Measurements from ENCODE around the gene ANXA6.

The ANXA6 gene

DNA sequence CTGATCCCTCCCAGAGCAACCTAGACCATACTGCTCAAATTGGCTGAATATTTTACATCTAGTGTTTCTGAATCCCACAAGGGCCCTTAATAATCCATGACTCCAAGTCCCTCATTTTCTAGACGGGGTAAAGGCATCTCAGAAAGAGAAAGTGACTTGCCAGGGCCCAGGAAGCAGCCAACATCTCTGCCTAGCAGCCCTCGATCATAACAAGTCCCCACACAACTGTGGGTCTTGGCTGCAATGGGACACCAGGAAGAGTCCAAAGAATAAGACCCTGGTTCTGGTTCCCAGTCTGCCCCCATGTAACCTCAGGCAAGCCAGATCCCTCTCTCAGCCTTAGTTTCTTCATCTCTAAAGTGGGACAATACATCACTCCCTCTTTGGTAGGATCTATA is 6.3 kb downstream of the ANXA6 start:
- no peak overlapping the region for H3K27ac ChIP-seq
- TF ChIP-seq, protein P1, sequence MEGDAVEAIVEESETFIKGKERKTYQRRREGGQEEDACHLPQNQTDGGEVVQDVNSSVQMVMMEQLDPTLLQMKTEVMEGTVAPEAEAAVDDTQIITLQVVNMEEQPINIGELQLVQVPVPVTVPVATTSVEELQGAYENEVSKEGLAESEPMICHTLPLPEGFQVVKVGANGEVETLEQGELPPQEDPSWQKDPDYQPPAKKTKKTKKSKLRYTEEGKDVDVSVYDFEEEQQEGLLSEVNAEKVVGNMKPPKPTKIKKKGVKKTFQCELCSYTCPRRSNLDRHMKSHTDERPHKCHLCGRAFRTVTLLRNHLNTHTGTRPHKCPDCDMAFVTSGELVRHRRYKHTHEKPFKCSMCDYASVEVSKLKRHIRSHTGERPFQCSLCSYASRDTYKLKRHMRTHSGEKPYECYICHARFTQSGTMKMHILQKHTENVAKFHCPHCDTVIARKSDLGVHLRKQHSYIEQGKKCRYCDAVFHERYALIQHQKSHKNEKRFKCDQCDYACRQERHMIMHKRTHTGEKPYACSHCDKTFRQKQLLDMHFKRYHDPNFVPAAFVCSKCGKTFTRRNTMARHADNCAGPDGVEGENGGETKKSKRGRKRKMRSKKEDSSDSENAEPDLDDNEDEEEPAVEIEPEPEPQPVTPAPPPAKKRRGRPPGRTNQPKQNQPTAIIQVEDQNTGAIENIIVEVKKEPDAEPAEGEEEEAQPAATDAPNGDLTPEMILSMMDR (conservative IDR thresholded peaks at IDR 0.05): no peak

GRCh38 chr5:151150471-151151262 is 6.9 kb downstream of the ANXA6 start:
- TF ChIP-seq, protein P1 (conservative IDR thresholded peaks at IDR 0.05): no peak
- no peak overlapping the region for H3K27ac ChIP-seq

DNA sequence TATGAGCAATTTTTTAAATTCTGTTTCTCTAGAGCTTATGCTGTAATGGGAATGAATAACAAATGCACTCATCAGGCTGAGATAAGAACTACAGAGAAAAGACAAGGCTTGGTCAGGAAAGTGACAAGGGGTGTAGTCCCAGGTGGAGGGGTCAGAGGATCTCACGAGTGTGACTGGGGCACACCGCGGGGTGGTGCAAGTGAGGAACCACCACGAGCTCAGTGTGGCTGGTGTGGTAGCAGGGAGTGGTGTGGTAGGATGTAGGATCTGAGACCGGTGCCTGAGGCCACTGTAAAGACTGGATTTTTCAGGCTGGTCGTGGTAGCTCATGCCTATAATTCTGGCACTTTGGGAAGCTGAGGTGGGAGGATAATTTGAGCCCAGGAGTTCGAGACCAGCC is 9.0 kb downstream of the ANXA6 start:
- H3K27ac ChIP-seq: no peak overlapping the region
- TF ChIP-seq, protein P1 (conservative IDR thresholded peaks at IDR 0.05): no peak

- TF ChIP-seq, protein P1 (conservative IDR thresholded peaks at IDR 0.05): no peak
- no peak overlapping the region for H3K27ac ChIP-seq
Measured at GRCh38 chr5:151147033-151147432, 10.5 kb downstream of the ANXA6 start.

GRCh38 chr5:151146061-151146460 is 11.5 kb downstream of the ANXA6 start:
- H3K27ac ChIP-seq: no peak overlapping the region
- TF ChIP-seq, protein P1 (conservative IDR thresholded peaks at IDR 0.05): no peak

DNA sequence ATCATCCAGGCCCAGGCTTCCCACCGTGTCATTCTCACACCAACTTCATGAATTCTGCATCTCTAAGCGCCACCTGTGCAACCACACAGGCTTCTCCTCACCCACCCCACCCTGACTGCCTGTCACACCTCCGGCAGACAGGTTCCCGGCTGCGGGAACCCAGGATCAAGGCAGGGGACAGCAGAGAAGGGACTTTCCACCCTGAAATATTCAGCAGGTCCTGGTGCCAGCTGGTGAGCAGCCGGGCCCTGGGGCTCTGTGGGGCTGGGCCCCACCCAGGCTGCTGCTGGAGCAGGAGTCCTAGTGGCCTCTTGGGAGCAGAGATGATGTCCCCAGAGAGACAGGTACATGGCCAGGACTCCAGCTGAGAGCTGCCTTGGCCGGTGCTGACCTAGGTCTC is 12.7 kb downstream of the ANXA6 start:
- H3K27ac ChIP-seq: no peak overlapping the region
- TF ChIP-seq, protein P1 (conservative IDR thresholded peaks at IDR 0.05): no peak

- no peak overlapping the region for H3K27ac ChIP-seq
- TF ChIP-seq, protein P1 (conservative IDR thresholded peaks at IDR 0.05): no peak
Measured at GRCh38 chr5:151144275-151144674, 13.3 kb downstream of the ANXA6 start.

Data from VCaP (cell line).